ENCODE data around the gene GAL. TPM values are rescaled to one million over a fixed set of nuclear protein-coding genes. Genes with fewer than 3 reads are reported as not detected.
A peak's percentile ranks its signal among the peaks of the same experiment; 100 is the strongest.

GAL gene
- total and polyA plus RNA-seq, 2 experiments from 2014 or later = 0.83 to 5.9 TPM

GRCh38 chr11:68690671-68691401 is 6.5 kb downstream of the GAL start:
- no peak for TF ChIP-seq CTCF (IDR thresholded peaks at IDR 0.05; ENCODE audit: low read depth, low read length)
- Histone ChIP-seq H3K27me3 (peaks cover 19% of the 10 kb centered on the region), H3K27ac (no peak overlapping the region), H3K9me3 (ENCODE audit: low read depth) (no peaks in the 10 kb centered on the region), H3K36me3 (no peaks in the 10 kb centered on the region), H3K4me3 (no peak overlapping the region), H3K4me1 (ENCODE audit: low read depth) (peaks cover 17% of the 10 kb centered on the region)
- no peak for DNase-seq (ENCODE audit: low read depth in 1 of 2, low spot score in 1 of 2)

- Histone ChIP-seq H3K4me3 (no peak overlapping the region), H3K4me1 (ENCODE audit: low read depth) (peaks cover 17% of the 10 kb centered on the region), H3K36me3 (no peaks in the 10 kb centered on the region), H3K27ac (no peak overlapping the region), H3K27me3 (peaks cover 13% of the 10 kb centered on the region), H3K9me3 (ENCODE audit: low read depth) (no peaks in the 10 kb centered on the region)
- no peak for DNase-seq (ENCODE audit: low read depth in 1 of 2, low spot score in 1 of 2)
- TF ChIP-seq CTCF (IDR thresholded peaks at IDR 0.05; ENCODE audit: low read depth, low read length) = no peak
These were observed 7.0 kb downstream of the GAL start for GRCh38 chr11:68691402-68691784.

GRCh38 chr11:68692115-68692514 is 7.8 kb downstream of the GAL start:
- Histone ChIP-seq H3K4me3 (no peak overlapping the region), H3K27me3 (peaks cover 6% of the 10 kb centered on the region), H3K9me3 (ENCODE audit: low read depth) (no peaks in the 10 kb centered on the region), H3K36me3 (no peaks in the 10 kb centered on the region), H3K27ac (no peak overlapping the region), H3K4me1 (ENCODE audit: low read depth) (peaks cover 17% of the 10 kb centered on the region)
- no peak for TF ChIP-seq CTCF (IDR thresholded peaks at IDR 0.05; ENCODE audit: low read depth, low read length)
- no peak for DNase-seq (ENCODE audit: low read depth in 1 of 2, low spot score in 1 of 2)

GRCh38 chr11:68692871-68693483 is 8.6 kb downstream of the GAL start:
- peak overlapping the region; percentile 15 for H3K27ac ChIP-seq
- H3K36me3 ChIP-seq = no peaks in the 10 kb centered on the region
- peak in 1 of 2 donors; percentile 83 for DNase-seq (ENCODE audit: low read depth in 1 of 2, low spot score in 1 of 2)

GRCh38 chr11:68693484-68693882 is 9.1 kb downstream of the GAL start:
- no peak for DNase-seq (ENCODE audit: low read depth in 1 of 2, low spot score in 1 of 2)
- Histone ChIP-seq H3K9me3 (ENCODE audit: low read depth) (no peaks in the 10 kb centered on the region), H3K27me3 (no peaks in the 10 kb centered on the region), H3K36me3 (no peaks in the 10 kb centered on the region), H3K4me1 (ENCODE audit: low read depth) (peaks cover 17% of the 10 kb centered on the region), H3K4me3 (no peak overlapping the region), H3K27ac (peak overlapping the region; percentile 15)
- TF ChIP-seq CTCF (IDR thresholded peaks at IDR 0.05; ENCODE audit: low read depth, low read length) = no peak

More at GRCh38 chr11:68692871-68693483, 8.6 kb downstream of the GAL start:
- Histone ChIP-seq H3K4me1 (ENCODE audit: low read depth) (peaks cover 17% of the 10 kb centered on the region), H3K27me3 (no peaks in the 10 kb centered on the region), H3K9me3 (ENCODE audit: low read depth) (no peaks in the 10 kb centered on the region), H3K4me3 (no peak overlapping the region)
- no peak for TF ChIP-seq CTCF (IDR thresholded peaks at IDR 0.05; ENCODE audit: low read depth, low read length)
